ENCODE measurements around the gene LARP1.
"Not testable (repeated sequence)": the region's sequence is repeated elsewhere in the genome, so short reads cannot be mapped to it uniquely, and the experiment has no call there.

Gene LARP1

GRCh38 chr5:154757814-154758406, 2.7 kb downstream of the LARP1 start:
- no peak overlapping the region for H3K4me3 ChIP-seq (ENCODE audit: low read length)
- H3K4me1 ChIP-seq (ENCODE audit: control insufficient read depth, insufficient read depth, low read length): peaks cover 40% of the 10 kb centered on the region
- no peaks in the 10 kb centered on the region for H3K36me3 ChIP-seq (ENCODE audit: control insufficient read depth, insufficient read depth, low read length)
- H3K9me3 ChIP-seq (ENCODE audit: control insufficient read depth, low read length): no peaks in the 10 kb centered on the region
- no peaks in the 10 kb centered on the region for H3K27me3 ChIP-seq (ENCODE audit: control insufficient read depth, insufficient read depth, low read length)
- H3K9ac ChIP-seq (ENCODE audit: low read length): no peak overlapping the region

GRCh38 chr5:154758493-154758892, 3.3 kb downstream of the LARP1 start:
- H3K4me1 ChIP-seq (ENCODE audit: control insufficient read depth, insufficient read depth, low read length): peaks cover 40% of the 10 kb centered on the region
- H3K4me3 ChIP-seq (ENCODE audit: low read length): no peak overlapping the region
- H3K9me3 ChIP-seq (ENCODE audit: control insufficient read depth, low read length): no peaks in the 10 kb centered on the region
- H3K36me3 ChIP-seq (ENCODE audit: control insufficient read depth, insufficient read depth, low read length): no peaks in the 10 kb centered on the region
- no peak overlapping the region for H3K9ac ChIP-seq (ENCODE audit: low read length)
- H3K27me3 ChIP-seq (ENCODE audit: control insufficient read depth, insufficient read depth, low read length): no peaks in the 10 kb centered on the region

GRCh38 chr5:154758977-154759376, 3.8 kb downstream of the LARP1 start:
- H3K4me1 ChIP-seq (ENCODE audit: control insufficient read depth, insufficient read depth, low read length): peaks cover 38% of the 10 kb centered on the region
- H3K9me3 ChIP-seq (ENCODE audit: control insufficient read depth, low read length): no peaks in the 10 kb centered on the region
- no peak overlapping the region for H3K4me3 ChIP-seq (ENCODE audit: low read length)
- H3K9ac ChIP-seq (ENCODE audit: low read length): no peak overlapping the region
- no peaks in the 10 kb centered on the region for H3K36me3 ChIP-seq (ENCODE audit: control insufficient read depth, insufficient read depth, low read length)
- no peaks in the 10 kb centered on the region for H3K27me3 ChIP-seq (ENCODE audit: control insufficient read depth, insufficient read depth, low read length)

GRCh38 chr5:154759868-154760267, 4.7 kb downstream of the LARP1 start:
- not testable (repeated sequence) for H3K4me3 ChIP-seq (ENCODE audit: low read length); H3K9me3 ChIP-seq (ENCODE audit: control insufficient read depth, low read length); H3K27me3 ChIP-seq (ENCODE audit: control insufficient read depth, insufficient read depth, low read length); H3K9ac ChIP-seq (ENCODE audit: low read length); H3K36me3 ChIP-seq (ENCODE audit: control insufficient read depth, insufficient read depth, low read length)
- H3K4me1 ChIP-seq (ENCODE audit: control insufficient read depth, insufficient read depth, low read length): peaks cover 31% of the 10 kb centered on the region

- H3K36me3 ChIP-seq (ENCODE audit: control insufficient read depth, insufficient read depth, low read length): no peaks in the 10 kb centered on the region
- H3K9me3 ChIP-seq (ENCODE audit: control insufficient read depth, low read length): no peaks in the 10 kb centered on the region
- no peak overlapping the region for H3K4me3 ChIP-seq (ENCODE audit: low read length)
- no peak overlapping the region for H3K9ac ChIP-seq (ENCODE audit: low read length)
- no peaks in the 10 kb centered on the region for H3K27me3 ChIP-seq (ENCODE audit: control insufficient read depth, insufficient read depth, low read length)
- H3K4me1 ChIP-seq (ENCODE audit: control insufficient read depth, insufficient read depth, low read length): peaks cover 31% of the 10 kb centered on the region
Measured at GRCh38 chr5:154761046-154761736, 6.0 kb downstream of the LARP1 start.

- H3K9ac ChIP-seq (ENCODE audit: low read length): no peak overlapping the region
- no peak overlapping the region for H3K4me3 ChIP-seq (ENCODE audit: low read length)
- no peaks in the 10 kb centered on the region for H3K27me3 ChIP-seq (ENCODE audit: control insufficient read depth, insufficient read depth, low read length)
- no peaks in the 10 kb centered on the region for H3K9me3 ChIP-seq (ENCODE audit: control insufficient read depth, low read length)
- peaks cover 35% of the 10 kb centered on the region for H3K4me1 ChIP-seq (ENCODE audit: control insufficient read depth, insufficient read depth, low read length)
- H3K36me3 ChIP-seq (ENCODE audit: control insufficient read depth, insufficient read depth, low read length): no peaks in the 10 kb centered on the region
Measured at GRCh38 chr5:154762261-154762660, 7.1 kb downstream of the LARP1 start.

- H3K4me1 ChIP-seq (ENCODE audit: control insufficient read depth, insufficient read depth, low read length): peaks cover 40% of the 10 kb centered on the region
- no peak overlapping the region for H3K9ac ChIP-seq (ENCODE audit: low read length)
- no peaks in the 10 kb centered on the region for H3K36me3 ChIP-seq (ENCODE audit: control insufficient read depth, insufficient read depth, low read length)
- H3K9me3 ChIP-seq (ENCODE audit: control insufficient read depth, low read length): no peaks in the 10 kb centered on the region
- no peaks in the 10 kb centered on the region for H3K27me3 ChIP-seq (ENCODE audit: control insufficient read depth, insufficient read depth, low read length)
- H3K4me3 ChIP-seq (ENCODE audit: low read length): no peak overlapping the region
Measured at GRCh38 chr5:154762700-154763099, 7.5 kb downstream of the LARP1 start.

GRCh38 chr5:154764967-154765366, 9.8 kb downstream of the LARP1 start:
- Histone ChIP-seq H3K27me3 (ENCODE audit: control insufficient read depth, insufficient read depth, low read length) (no peaks in the 10 kb centered on the region), H3K4me1 (ENCODE audit: control insufficient read depth, insufficient read depth, low read length) (peaks cover 33% of the 10 kb centered on the region)

GRCh38 chr5:154765396-154765925, 10.3 kb downstream of the LARP1 start:
- Histone ChIP-seq H3K27me3 (ENCODE audit: control insufficient read depth, insufficient read depth, low read length) (no peaks in the 10 kb centered on the region), H3K4me1 (ENCODE audit: control insufficient read depth, insufficient read depth, low read length) (peaks cover 37% of the 10 kb centered on the region), H3K9me3 (ENCODE audit: control insufficient read depth, low read length) (no peaks in the 10 kb centered on the region), H3K36me3 (ENCODE audit: control insufficient read depth, insufficient read depth, low read length) (no peaks in the 10 kb centered on the region), H3K9ac (ENCODE audit: low read length) (no peak overlapping the region), H3K4me3 (ENCODE audit: low read length) (no peak overlapping the region)

More at GRCh38 chr5:154764967-154765366, 9.8 kb downstream of the LARP1 start:
- H3K9me3 ChIP-seq (ENCODE audit: control insufficient read depth, low read length): no peaks in the 10 kb centered on the region
- H3K9ac ChIP-seq (ENCODE audit: low read length): no peak overlapping the region
- no peaks in the 10 kb centered on the region for H3K36me3 ChIP-seq (ENCODE audit: control insufficient read depth, insufficient read depth, low read length)
- no peak overlapping the region for H3K4me3 ChIP-seq (ENCODE audit: low read length)

- H3K4me3 ChIP-seq (ENCODE audit: low read length): no peak overlapping the region
- H3K27me3 ChIP-seq (ENCODE audit: control insufficient read depth, insufficient read depth, low read length): no peaks in the 10 kb centered on the region
- no peaks in the 10 kb centered on the region for H3K9me3 ChIP-seq (ENCODE audit: control insufficient read depth, low read length)
- H3K4me1 ChIP-seq (ENCODE audit: control insufficient read depth, insufficient read depth, low read length): peaks cover 38% of the 10 kb centered on the region
- no peaks in the 10 kb centered on the region for H3K36me3 ChIP-seq (ENCODE audit: control insufficient read depth, insufficient read depth, low read length)
- H3K9ac ChIP-seq (ENCODE audit: low read length): no peak overlapping the region
Measured at GRCh38 chr5:154766558-154767281, 11.5 kb downstream of the LARP1 start.

GRCh38 chr5:154767576-154767975, 12.4 kb downstream of the LARP1 start:
- H3K9me3 ChIP-seq (ENCODE audit: control insufficient read depth, low read length): no peaks in the 10 kb centered on the region
- no peak overlapping the region for H3K9ac ChIP-seq (ENCODE audit: low read length)
- H3K36me3 ChIP-seq (ENCODE audit: control insufficient read depth, insufficient read depth, low read length): no peaks in the 10 kb centered on the region
- H3K4me3 ChIP-seq (ENCODE audit: low read length): no peak overlapping the region
- H3K4me1 ChIP-seq (ENCODE audit: control insufficient read depth, insufficient read depth, low read length): peaks cover 37% of the 10 kb centered on the region
- H3K27me3 ChIP-seq (ENCODE audit: control insufficient read depth, insufficient read depth, low read length): no peaks in the 10 kb centered on the region

GRCh38 chr5:154768207-154768606, 13.0 kb downstream of the LARP1 start:
- peaks cover 37% of the 10 kb centered on the region for H3K4me1 ChIP-seq (ENCODE audit: control insufficient read depth, insufficient read depth, low read length)
- no peaks in the 10 kb centered on the region for H3K27me3 ChIP-seq (ENCODE audit: control insufficient read depth, insufficient read depth, low read length)
- H3K4me3 ChIP-seq (ENCODE audit: low read length): no peak overlapping the region

More at GRCh38 chr5:154768207-154768606, 13.0 kb downstream of the LARP1 start:
- H3K36me3 ChIP-seq (ENCODE audit: control insufficient read depth, insufficient read depth, low read length): no peaks in the 10 kb centered on the region
- no peaks in the 10 kb centered on the region for H3K9me3 ChIP-seq (ENCODE audit: control insufficient read depth, low read length)
- no peak overlapping the region for H3K9ac ChIP-seq (ENCODE audit: low read length)

All from mucosa of stomach (tissue), 1 donor.